HepG2 (cell line): ENCODE results near the gene SP140L. TPM values are rescaled to one million over a fixed set of nuclear protein-coding genes. Genes with fewer than 3 reads are reported as not detected.

ENCODE experiments used
- DRAP1 ChIP-seq: IDR thresholded peaks from 2 replicates; pipeline ENCODE4 v1.6.1; 2016; ENCODE audit warnings: missing genetic modification reagents, missing compliant biosample characterization
- NFYC ChIP-seq: IDR thresholded peaks from 2 replicates; pipeline ENCODE4 v1.6.1; 2016; ENCODE audit warnings: missing genetic modification reagents, missing compliant biosample characterization
- TAF15 ChIP-seq: fragments of 200-400 bp; formaldehyde crosslinking; IDR thresholded peaks from one replicate; pipeline ENCODE4 v1.6.1; 2018; ENCODE audit warnings: mild to moderate bottlenecking, low read depth, low read length; ENCODE audit not compliant: poor library complexity, severe bottlenecking
- TIGD3 ChIP-seq: sonication (generic); formaldehyde crosslinking; IDR thresholded peaks from 2 replicates; pipeline ENCODE4 v1.5.1; 2020; ENCODE audit warnings: mild to moderate bottlenecking, missing genetic modification reagents, borderline replicate concordance
- UBTF ChIP-seq: sonication (generic); formaldehyde crosslinking; IDR thresholded peaks from 2 replicates; pipeline ENCODE4 v1.4.0; 2020; ENCODE audit warnings: mild to moderate bottlenecking, missing genetic modification reagents
- ZFP82 ChIP-seq: sonication (generic); formaldehyde crosslinking; IDR thresholded peaks from 2 replicates; pipeline ENCODE4 v1.5.1; 2020; ENCODE audit warnings: mild to moderate bottlenecking, missing genetic modification reagents, borderline replicate concordance
- ZKSCAN1 ChIP-seq: fragments of 150-350 bp; IDR thresholded peaks from 2 replicates; pipeline ENCODE4 v1.6.1; 2014; ENCODE audit warnings: low read length
- ZKSCAN8 ChIP-seq: IDR thresholded peaks from 2 replicates; pipeline ENCODE4 v1.6.1; 2016; ENCODE audit warnings: borderline replicate concordance, missing genetic modification reagents, missing compliant biosample characterization
- ZNF432 ChIP-seq: sonication (generic); formaldehyde crosslinking; IDR thresholded peaks from 2 replicates; pipeline ENCODE4 v1.5.0; 2020; ENCODE audit warnings: missing genetic modification reagents, mild to moderate bottlenecking, borderline replicate concordance
- ZNF7 ChIP-seq: IDR thresholded peaks from 2 replicates; pipeline ENCODE4 v1.6.1; 2016; ENCODE audit warnings: missing biosample characterization, missing genetic modification reagents
- ZNF83 ChIP-seq: sonication (generic); formaldehyde crosslinking; IDR thresholded peaks from 2 replicates; pipeline ENCODE4 v1.4.0; 2020; ENCODE audit warnings: missing genetic modification reagents, mild to moderate bottlenecking, borderline replicate concordance
- polyA plus RNA-seq, 8 experiments: library from polyadenylated mRNA; depleted of rRNA in 3 of 8; stranded (reverse) in 7 of 8; unstranded in 1 of 8; fragments of >200 nt; fragmentation: Illumina TruSeq in 4 of 8; extraction: Trizol in 4 of 8; gene quantifications; 2 replicates each; pipeline versions ENCODE4 v1.2.1 to v1.2.3, GENCODE V29; 2011 to 2016; ENCODE audit warnings: low read depth in 4 of 8, missing spikeins in 1 of 8, mixed read lengths in 1 of 8; ENCODE audit not compliant: insufficient read depth in 1 of 8
- total RNA-seq, 5 experiments: library from RNA; depleted of rRNA; stranded (reverse); fragments of >200 nt; fragmentation: Illumina TruSeq; extraction: Trizol; gene quantifications; 2 replicates each; pipeline ENCODE4 v1.2.3, GENCODE V29; 2016; ENCODE audit warnings: low read depth in 1 of 5
- TF ChIP-seq, protein P1 (sequence below): sonication (generic); formaldehyde crosslinking; IDR thresholded peaks from 2 replicates; pipeline ENCODE4 v1.5.0; 2020; ENCODE audit warnings: mild to moderate bottlenecking, missing genetic modification reagents
- TF ChIP-seq, protein P2 (sequence below): sonication (generic); formaldehyde crosslinking; IDR thresholded peaks from 2 replicates; pipeline ENCODE4 v1.4.0; 2020; ENCODE audit warnings: mild to moderate bottlenecking, missing genetic modification reagents
- TF ChIP-seq, protein P3 (sequence below), 2 experiments: sonication (generic) in 1 of 2; formaldehyde crosslinking in 1 of 2; IDR thresholded peaks; 2 replicates each; pipeline versions ENCODE4 v1.5.1 to v1.6.1; 2011 to 2020; ENCODE audit warnings: borderline replicate concordance in 1 of 2, low read depth in 1 of 2, low read length in 1 of 2, mild to moderate bottlenecking in 1 of 2, missing genetic modification reagents in 1 of 2, moderate library complexity in 1 of 2
- TF ChIP-seq, protein P4 (sequence below): sonication (generic); formaldehyde crosslinking; IDR thresholded peaks from 2 replicates; pipeline ENCODE4 v1.4.0; 2020; ENCODE audit warnings: missing genetic modification reagents

Gene SP140L
- total and polyA plus RNA-seq, 2 of the 13 experiments (the other 11 are each of a cell fraction or from before 2014, with no cell fraction given), result 10.9 to 17.5 TPM

- peak; percentile 83 for TF ChIP-seq UBTF
- TF ChIP-seq, protein P1, sequence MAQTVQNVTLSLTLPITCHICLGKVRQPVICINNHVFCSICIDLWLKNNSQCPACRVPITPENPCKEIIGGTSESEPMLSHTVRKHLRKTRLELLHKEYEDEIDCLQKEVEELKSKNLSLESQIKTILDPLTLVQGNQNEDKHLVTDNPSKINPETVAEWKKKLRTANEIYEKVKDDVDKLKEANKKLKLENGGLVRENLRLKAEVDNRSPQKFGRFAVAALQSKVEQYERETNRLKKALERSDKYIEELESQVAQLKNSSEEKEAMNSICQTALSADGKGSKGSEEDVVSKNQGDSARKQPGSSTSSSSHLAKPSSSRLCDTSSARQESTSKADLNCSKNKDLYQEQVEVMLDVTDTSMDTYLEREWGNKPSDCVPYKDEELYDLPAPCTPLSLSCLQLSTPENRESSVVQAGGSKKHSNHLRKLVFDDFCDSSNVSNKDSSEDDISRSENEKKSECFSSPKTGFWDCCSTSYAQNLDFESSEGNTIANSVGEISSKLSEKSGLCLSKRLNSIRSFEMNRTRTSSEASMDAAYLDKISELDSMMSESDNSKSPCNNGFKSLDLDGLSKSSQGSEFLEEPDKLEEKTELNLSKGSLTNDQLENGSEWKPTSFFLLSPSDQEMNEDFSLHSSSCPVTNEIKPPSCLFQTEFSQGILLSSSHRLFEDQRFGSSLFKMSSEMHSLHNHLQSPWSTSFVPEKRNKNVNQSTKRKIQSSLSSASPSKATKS (CRISPR knock-in tag), result no peak
- TF ChIP-seq, protein P2, sequence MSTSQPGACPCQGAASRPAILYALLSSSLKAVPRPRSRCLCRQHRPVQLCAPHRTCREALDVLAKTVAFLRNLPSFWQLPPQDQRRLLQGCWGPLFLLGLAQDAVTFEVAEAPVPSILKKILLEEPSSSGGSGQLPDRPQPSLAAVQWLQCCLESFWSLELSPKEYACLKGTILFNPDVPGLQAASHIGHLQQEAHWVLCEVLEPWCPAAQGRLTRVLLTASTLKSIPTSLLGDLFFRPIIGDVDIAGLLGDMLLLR (CRISPR knock-in tag), result peak; percentile 66; the same call in 1 of the 2 replicates
- peak; percentile 49; the same call in 1 of the 2 replicates for TF ChIP-seq NFYC (CRISPR knock-in tag)
- TF ChIP-seq TAF15, result no peak
- TF ChIP-seq TIGD3, result no peak
- TF ChIP-seq, protein P3, sequence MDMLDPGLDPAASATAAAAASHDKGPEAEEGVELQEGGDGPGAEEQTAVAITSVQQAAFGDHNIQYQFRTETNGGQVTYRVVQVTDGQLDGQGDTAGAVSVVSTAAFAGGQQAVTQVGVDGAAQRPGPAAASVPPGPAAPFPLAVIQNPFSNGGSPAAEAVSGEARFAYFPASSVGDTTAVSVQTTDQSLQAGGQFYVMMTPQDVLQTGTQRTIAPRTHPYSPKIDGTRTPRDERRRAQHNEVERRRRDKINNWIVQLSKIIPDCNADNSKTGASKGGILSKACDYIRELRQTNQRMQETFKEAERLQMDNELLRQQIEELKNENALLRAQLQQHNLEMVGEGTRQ (IDR thresholded peaks at IDR 0.05; ENCODE audit: low read depth, low read length), result no peak
- TF ChIP-seq, protein P3 (CRISPR knock-in tag; IDR thresholded peaks at IDR 0.05; ENCODE audit: borderline replicate concordance), result peak; percentile 71; the same call in 1 of the 2 replicates
- TF ChIP-seq ZNF432, result no peak
- TF ChIP-seq ZNF83 (CRISPR knock-in tag), result no peak
- TF ChIP-seq ZKSCAN8 (CRISPR knock-in tag), result no peak
- TF ChIP-seq DRAP1 (CRISPR knock-in tag), result peak; percentile 73; the same call in 1 of the 2 replicates
- TF ChIP-seq ZKSCAN1, result no peak
- TF ChIP-seq ZNF7 (CRISPR knock-in tag), result no peak
- TF ChIP-seq ZFP82 (CRISPR knock-in tag), result no peak
- TF ChIP-seq, protein P4, sequence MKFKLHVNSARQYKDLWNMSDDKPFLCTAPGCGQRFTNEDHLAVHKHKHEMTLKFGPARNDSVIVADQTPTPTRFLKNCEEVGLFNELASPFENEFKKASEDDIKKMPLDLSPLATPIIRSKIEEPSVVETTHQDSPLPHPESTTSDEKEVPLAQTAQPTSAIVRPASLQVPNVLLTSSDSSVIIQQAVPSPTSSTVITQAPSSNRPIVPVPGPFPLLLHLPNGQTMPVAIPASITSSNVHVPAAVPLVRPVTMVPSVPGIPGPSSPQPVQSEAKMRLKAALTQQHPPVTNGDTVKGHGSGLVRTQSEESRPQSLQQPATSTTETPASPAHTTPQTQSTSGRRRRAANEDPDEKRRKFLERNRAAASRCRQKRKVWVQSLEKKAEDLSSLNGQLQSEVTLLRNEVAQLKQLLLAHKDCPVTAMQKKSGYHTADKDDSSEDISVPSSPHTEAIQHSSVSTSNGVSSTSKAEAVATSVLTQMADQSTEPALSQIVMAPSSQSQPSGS (CRISPR knock-in tag), result peak; percentile 53; the same call in 1 of the 2 replicates
Measured at GRCh38 chr2:230326453-230327417, at the start of gene SP140L (continued).
